Cerebellar cortex (tissue), 1 donor: Measurements from ENCODE around the gene SH3BGRL.

Experiments
- DNase-seq: peaks from one replicate; pipeline ENCODE4 v3.0.0-alpha.2; 2015; ENCODE audit warnings: low spot score

Gene SH3BGRL

DNA sequence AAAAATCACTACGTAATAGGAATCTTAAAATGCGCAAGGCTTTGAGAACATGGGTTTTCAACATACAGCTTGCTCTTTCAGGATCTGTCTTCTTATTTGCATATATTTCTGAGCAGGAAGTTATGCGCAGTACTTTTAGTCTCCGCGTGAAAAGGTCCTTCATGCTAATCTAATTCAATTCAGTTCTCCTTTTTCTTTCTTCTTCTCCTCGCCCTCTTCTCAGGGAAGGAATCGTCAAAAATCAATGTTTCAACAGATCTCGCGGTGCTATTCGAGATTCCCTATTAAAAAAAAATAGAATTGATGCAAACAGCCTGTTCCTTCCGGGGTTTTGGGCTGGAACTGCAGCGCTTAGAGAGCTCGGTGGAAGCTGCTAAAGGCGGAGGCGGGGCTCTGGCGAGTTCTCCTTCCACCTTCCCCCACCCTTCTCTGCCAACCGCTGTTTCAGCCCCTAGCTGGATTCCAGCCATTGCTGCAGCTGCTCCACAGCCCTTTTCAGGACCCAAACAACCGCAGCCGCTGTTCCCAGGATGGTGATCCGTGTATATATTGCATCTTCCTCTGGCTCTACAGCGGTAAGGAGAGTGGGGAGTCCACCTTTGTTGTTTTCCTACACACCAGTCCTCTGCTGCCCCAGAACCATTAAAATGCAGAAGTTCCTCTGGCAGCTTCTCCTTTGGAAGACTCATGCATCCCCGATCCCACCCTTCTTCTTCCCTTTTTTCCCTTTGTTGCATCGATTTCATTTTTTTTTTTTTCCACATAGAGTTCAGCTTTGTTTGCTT lies at the start of gene SH3BGRL, which contains the start of gene HMGN5:
SH3BGRL (plus strand) TSS at position 432 of the 785 bp plus-strand sequence; CDS start at position 531, 99 bp downstream.
HMGN5 (minus strand) TSS at position 243 of the 785 bp plus-strand sequence. CDS start 80,364 bp downstream, outside the sequence.
- peak; percentile 62 for DNase-seq

DNA sequence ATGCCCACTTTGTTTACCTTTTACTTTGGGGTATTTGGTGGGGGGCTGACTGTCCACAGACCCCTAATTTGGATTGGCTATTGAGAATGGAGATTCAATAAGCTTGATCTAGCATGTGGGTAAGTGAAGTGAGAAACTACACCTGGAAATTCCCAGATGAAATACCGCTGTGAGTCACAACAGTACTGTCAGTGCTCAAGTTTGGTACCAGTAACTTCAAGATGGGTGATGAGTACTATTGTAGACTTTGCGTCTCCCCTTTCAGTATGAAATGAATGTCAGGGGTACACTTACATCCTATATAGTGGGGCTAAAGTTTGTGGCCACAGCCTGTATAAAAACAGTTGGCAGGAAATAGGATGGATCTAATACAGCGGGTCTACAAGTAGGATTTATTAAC lies 33.5 kb upstream of the SH3BGRL start:
- DNase-seq: no peak

DNA sequence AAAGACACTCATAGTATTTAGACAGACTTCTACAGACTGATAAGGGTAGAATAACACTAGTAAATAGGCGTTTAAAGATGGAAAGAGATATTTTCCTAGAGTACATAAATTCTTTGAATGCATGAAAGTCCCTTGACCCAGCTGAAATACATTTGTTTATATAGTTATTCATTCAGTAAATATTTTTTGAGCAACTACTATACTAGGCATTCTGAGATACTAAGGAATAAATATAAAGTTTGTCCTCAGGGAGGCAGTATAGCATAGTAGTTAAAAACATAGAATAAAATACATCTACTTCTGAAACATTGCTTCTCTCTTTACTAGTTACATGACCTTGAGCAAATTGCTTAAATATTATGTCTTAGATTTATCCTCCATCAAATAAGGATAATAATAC lies 27.6 kb upstream of the SH3BGRL start:
- peak; percentile 6 for DNase-seq

DNA sequence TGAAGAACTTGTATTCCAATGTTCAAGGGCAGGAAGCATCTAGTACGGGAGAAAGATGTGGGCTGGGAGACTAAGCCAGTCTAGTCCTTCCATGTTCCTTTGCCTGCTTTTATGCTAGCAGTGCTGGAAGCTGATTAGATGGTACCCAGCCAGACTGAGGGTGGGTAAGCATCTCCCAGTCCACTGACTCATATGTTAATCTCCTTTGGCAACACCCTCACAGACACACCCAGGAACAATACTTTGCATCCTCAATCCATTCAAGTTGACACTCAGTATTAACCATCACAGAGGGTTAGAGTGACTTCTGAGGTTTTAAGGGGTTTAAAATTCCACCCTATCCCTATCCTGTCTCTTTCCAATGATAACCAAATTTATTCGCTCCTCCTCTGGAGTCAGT lies 6.6 kb upstream of the SH3BGRL start:
- DNase-seq: no peak

DNA sequence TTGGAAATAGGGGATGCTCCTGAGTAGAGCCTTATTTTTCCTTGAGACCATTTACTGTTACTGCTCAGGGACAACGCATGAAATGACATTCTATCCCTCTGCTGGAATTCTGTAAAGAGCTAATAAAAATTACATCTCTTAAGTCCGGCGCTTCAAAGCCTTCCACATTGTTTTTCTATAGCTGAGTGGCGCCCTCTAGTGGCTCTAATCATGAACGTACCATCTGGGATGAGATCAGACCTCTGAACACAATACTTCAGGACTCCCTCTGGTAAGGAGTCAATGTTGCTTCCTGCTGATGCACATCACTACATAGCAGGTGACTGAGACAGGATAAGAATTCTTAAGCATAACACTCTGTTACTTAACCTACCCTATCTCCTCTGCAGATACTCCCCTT lies 6.2 kb upstream of the SH3BGRL start:
- DNase-seq: peak; percentile 34

DNA sequence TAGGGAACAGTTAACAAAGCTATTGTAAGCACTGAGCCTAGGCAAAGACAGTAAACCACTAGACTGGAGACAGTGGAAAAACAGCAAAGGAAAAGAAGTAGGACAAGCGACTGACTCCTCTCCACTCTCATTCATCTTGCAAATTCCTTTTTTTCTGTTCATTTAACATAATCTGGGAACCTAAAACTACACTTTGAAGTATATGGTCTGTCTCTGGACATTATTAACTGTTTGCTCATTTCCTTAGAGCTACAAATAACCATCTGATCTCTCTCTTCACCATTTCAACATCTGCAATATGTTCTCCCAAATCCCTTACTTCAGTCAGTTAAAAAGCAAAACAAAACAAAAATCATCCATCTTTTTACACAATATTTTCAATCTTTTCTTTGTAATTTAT lies 831 bp upstream of the SH3BGRL start:
- no peak for DNase-seq

DNA sequence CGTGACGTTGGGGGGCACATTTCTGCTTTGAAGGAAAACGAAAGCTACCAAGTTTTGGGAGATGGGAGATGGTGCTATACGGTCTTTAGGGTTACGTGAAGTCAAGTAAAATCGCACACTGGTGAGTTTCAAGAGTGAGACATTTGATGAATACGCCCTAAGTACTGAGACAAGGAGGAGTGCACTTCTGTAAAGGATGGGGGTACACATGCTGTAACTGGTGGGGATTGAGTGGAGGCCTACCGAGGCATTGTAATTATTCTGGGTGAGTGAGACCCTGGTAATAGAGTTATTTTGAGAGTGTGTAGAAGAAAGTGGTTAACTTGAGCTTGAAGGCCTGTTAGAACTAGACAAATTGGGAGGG lies 536 bp downstream of the SH3BGRL start:
- no peak for DNase-seq

DNA sequence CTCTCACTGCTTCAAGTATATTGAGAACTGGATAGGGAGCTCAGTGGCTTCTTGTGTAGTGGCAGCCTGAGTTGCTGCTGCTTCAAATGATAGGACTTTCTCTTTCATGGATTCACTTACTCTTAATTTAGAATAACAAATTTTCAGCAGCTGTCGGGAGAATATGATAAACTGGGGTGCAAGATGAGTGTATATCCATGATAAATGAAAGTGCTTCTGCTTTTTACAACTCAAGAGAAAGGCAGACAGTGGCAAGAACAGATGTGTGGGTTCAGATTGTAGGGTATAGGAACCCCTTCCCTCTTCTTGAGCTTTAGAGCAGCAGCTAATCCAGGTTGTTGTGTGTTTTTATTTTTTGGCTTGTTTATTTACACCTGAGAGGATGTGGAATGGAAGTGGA lies 1.0 kb downstream of the SH3BGRL start:
- no peak for DNase-seq

DNA sequence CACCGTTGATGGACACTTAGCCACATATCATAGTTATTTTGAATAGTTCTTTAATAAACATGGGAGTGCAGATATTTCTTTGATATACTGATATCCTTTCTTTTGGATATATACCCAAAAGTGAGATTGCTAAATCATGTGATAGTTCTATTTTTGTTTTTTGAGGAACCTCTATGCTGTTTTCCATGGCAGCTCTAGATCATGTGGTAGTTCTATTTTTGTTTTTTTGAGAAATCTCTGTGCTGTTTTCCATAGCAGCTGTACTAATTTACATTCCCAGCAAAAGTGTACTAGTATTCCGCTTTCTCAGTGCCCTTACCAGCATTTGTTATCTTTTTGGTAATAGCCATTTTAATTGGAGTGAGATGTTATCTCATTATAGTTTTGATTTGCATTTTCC lies 3.6 kb downstream of the SH3BGRL start:
- no peak for DNase-seq

DNA sequence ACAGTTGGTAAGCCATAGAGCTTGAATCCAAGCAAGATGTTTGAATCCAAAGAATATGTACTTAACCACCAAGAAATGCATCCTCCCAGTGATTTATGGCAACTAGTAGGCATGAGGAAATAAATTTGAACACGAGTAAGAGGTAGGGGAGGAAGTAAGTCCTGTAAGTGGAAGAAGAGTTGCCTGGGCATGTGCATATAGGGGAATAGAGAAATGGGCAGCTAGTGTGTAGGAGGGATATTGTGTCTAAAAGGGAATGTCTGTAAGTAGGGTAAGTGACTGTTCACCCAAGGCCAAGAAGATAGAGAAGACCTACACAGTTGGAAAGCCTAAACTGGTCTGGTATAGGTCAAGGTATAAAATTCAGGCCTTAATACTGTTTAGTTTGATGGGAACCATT lies 4.6 kb downstream of the SH3BGRL start:
- DNase-seq: no peak

DNA sequence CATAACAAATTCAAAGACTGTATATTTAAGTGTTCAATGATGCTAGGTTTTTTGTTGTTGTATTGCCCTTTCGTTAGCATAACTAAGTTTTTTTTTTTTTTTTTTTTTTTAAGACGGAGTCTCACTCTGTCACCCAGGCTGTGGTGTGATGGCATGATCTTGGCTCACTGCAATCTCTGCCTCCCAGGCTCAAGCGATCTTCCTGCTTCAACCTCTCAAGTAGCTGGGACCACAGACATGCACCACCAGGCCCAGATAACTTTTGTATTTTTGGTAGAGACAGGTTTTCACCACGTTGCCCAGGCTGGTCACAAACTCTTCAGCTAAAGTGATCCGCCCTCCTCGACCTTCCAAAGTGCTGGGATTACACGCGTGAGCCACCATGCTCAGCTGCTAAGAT lies 7.0 kb downstream of the SH3BGRL start:
- DNase-seq: no peak

DNA sequence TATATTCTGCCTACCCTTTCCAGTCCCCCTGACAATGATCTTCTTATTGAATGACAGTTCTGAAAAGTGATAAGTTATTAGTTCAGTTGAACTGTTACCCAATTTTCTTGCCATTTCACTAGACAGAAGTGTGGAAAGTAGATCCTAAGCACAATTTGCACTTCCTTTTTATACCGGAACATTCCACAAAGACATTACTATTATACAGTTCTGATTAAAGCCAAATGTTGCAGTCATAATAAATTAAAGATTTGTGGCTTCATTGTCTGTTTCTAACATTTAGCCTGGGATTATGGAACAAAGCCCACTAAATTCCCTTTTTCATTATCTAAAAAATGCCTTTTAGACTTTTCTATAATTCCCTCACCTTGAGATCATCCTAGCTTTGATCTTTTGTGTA lies 13.8 kb downstream of the SH3BGRL start:
- DNase-seq: no peak

DNA sequence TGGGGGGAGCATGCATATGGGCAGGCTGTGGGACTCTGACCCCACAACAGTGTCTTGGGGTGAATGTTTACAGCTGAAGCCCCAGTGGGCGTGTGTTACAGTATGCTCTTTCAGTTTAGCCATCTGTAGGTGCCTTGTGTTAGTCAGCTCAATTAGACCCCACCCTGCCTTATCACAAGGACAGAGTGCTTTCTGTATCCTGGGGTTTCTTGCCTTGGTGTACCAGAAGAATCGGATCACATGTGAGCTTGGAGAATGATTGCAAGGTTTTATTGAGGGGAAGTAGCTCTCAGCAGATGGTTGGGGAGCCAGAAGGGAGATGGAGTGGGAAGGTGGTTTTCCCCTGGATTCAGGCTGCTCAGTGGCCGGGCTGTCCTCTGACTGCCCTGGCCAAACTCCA lies 27.3 kb downstream of the SH3BGRL start:
- no peak for DNase-seq

DNA sequence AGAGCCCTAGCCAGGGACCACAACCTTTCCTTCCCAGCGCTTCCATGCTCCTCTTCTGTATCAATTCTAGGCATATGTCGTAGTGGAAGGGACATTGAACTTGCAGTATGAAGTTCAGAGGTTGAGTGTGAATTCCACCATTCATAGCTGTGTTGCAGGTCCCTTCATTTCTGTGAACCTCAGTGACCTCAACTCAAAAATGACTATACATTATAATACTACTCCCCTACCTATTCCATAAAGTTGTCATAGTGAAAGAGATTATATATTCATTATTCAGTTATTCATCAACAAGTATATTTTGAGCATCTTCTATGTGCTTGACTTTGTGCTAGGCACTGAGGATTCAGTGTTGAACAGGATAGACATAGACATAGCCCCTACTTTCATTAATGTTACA lies 28.0 kb downstream of the SH3BGRL start:
- DNase-seq: no peak

DNA sequence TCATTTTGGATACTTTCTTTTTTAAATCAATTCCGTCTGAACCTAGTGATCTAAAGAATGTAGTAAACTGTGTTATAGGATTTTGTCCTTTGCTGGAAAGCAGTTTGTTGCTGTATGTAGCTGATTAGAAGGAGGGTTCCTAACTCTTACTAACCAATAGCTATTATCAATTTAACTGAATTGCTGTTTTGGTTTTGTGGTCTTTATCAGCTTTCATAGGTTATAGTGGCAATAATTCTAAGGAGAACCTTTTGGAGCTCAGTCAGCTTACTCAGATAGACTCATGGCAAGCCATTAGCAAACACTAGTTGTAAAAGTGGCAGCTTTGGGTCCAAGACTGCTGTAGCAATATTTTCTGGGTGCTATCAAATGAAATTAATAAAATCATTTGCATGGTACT lies 29.6 kb downstream of the SH3BGRL start:
- no peak for DNase-seq

DNA sequence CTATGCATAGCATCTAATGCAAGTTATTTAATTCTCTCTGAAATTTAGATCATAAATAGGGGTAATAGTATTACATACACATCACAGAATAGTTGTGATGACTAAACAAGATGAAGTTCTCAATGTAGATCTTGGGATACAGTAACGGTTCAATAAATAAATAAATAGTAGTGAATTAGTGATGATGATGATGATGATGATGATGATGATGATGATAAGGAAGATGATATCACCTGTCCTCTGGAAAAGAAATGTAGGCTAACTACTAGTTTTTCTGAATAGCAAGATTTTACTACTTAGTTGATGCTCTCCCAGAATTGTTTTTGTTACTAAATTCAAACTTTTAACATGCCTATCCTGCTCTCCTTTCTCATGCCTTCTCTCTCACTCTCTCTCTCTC lies 30.3 kb downstream of the SH3BGRL start:
- DNase-seq: no peak

DNA sequence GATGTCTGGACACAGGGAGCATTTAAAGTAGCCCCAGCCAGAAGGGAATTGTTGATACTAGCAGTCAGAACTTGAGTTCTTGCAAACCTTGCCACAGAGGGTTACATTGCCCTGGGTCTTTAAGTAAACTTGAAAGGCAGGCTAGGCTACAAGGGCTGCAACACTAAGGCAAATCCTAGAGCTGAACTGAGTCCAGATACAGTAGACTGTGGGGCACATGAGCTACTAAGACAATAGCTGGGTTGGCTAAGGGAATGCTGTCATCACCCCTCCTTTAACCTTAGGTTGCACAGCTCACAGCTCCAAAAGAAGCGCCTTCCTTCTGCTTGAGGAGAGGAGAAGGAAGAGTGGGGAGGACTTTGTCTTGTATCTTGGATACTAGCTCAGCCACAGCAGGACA lies 35.6 kb downstream of the SH3BGRL start:
- no peak for DNase-seq

DNA sequence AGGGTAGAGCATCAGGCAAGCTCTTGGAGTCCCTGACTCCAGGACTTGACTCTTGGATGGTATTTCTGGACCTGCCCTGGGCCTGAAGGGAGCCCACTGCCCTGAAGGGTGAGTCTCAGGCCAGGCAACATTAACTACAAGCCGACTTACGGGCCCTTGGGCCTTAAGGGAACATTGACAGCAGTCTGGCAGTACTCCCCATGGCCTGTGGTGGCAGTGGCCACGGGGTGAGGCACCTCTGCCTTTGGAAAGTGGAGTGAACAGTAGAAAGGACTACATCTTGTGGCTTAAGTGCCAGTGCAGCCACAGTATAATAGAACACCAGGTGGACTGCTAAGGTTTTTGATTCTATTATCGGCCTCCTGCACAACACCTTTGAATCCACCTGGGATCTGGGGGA lies 36.3 kb downstream of the SH3BGRL start:
- no peak for DNase-seq

DNA sequence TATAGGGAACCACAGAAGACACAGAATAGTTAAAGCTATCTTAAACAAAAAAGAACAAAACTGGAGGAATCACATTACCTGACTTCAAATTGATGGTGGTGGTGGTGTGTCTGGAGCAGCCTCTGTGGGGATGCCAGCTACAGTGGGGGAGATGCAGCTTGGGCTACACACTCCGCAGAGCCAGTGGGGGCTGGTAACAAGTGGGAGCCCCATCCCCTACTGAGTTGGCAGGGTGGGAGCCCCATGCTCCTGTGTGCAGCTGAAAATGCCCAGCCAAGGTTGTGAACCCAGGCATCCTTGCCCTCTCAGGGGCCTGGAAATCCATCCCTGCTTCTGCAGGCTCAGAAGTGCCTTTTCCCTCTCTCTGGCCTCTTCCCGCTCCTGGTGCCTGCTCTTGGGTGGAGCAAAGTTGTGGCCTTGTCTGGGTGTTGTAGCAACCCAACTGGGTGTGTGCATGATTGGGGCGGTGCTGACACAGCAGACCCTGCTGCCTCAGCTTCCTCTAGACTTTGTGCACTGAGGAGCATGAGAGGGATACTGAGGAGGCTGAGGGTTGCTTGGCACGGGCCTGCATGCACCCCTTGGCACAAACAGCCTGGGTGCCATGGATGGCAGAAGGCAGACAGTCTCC lies 38.9 kb downstream of the SH3BGRL start:
- no peak for DNase-seq

DNA sequence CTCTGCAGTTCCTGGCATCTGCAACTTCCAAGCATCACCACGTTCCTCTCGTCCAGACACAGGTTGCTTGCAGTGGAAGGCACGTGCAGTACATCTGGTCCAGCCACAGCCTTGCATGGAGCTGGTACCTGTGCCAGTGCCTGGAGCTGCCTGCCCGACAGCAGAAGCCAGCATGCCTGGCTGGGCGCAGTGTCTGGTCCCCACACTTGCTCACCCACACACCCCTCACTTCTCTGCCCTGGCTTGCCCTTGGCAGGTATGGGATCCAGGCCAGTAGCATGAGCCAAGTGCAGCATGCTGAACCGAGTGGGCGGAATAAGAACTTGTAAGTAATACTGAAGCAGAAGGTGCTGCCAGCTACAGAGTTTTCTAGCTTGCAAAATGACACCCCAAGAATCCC lies 39.9 kb downstream of the SH3BGRL start:
- DNase-seq: no peak

DNA sequence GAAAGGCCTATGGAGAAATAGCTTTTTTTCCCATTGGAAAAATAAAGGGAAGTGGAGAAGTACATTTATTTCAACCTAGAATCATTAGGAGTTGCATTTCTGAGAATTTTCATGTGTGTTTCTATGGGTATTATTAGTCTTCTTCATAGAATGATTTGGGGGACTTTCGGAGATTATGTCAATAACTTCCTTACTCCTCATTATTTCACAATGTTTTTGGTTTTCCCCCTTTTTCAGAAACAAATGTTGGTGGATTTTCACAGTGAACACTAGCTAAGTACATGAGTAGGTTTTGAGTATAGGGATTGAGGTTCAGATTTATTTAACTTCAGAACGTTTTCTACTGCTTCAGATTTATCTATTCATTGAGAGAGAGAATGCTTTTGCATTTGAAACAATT lies 54.0 kb downstream of the SH3BGRL start:
- no peak for DNase-seq

DNA sequence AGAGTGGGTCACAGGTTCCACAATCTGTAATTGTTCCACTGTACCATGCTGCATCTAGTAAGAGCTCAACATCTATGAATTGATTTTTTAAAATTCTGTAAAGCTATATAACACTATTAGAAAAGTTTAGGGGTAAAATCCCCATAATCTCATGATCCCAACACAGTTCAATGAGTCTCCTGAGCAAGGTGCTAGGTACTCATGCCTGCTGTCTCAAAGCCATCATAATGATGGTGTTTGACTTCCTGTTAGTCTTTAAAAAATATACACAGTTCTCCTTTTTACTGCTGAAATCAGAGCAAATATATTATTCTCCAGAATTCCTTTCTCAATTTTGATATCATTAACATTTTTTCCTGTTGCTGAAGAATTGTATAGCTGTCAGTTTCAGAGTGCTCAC lies 55.9 kb downstream of the SH3BGRL start:
- no peak for DNase-seq

DNA sequence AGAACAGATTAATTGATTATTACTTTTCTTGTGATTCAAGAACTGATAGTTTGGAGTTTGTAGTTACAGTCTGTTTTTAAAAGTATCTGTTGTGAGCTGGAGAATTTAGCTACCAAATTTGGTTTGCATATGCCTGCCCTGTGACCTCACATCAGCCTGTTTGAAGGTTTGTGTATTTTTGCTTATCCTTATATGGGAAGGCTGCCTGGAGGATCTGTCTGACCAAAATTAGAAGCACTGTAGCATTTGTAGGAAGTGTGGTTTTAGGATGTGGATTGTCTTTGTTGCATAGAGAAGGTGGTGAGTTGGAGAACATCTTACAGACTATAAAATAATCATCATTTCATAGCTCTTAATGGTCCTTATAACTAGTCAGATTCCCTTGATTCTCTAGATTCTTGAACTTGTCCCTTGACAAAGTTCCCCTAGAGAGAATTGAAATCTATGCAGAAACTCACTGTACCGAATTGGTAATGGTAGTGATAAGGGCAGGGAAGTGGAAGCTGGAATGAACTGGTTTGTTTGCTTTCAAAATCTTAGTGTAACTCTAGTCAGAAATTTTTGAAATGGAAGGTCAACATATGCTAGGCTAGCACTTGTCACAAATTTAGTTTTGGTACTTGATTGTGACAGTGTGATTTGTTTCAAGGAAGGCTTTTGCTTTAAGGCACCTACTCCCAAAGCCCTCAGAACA lies 57.3 kb downstream of the SH3BGRL start:
- DNase-seq: no peak
